Vagina (tissue), 2 donors: ENCODE data around the gene DCUN1D3. TPM values are rescaled to one million over a fixed set of nuclear protein-coding genes. Genes with fewer than 3 reads are reported as not detected.

ENCODE experiments used
- DNase-seq, 2 donors: peaks; one replicate each; pipeline ENCODE4 v3.0.0-alpha.2; 2017; ENCODE audit errors: extremely low spot score in 2 of 2
- H3K27ac ChIP-seq: fragments of 200-600 bp; sonication (generic); one replicate; pipeline ENCODE4 v1.5.1; 2019
- H3K27me3 ChIP-seq: fragments of 200-600 bp; sonication (generic); one replicate; pipeline ENCODE4 v1.5.1; 2019
- H3K36me3 ChIP-seq, 2 donors: fragments of 200-600 bp; sonication (generic); one replicate each; pipeline ENCODE4 v1.5.1; 2017 to 2019
- H3K4me1 ChIP-seq: fragments of 200-600 bp; sonication (generic); one replicate; pipeline ENCODE4 v1.5.1; 2019
- H3K4me3 ChIP-seq, 2 donors: fragments of 200-600 bp; sonication (generic); 1 replicate in 1 of 2; 2 replicates in 1 of 2; pipeline ENCODE4 v1.5.1; 2016 to 2019
- H3K9me3 ChIP-seq: fragments of 200-600 bp; sonication (generic); one replicate; pipeline ENCODE4 v1.5.1; 2019
- CTCF ChIP-seq, 3 experiments: fragments of 450-650 bp in 2 of 3; fragments of 200-600 bp in 1 of 3; sonication (generic) in 1 of 3; IDR thresholded peaks; one replicate each; pipeline ENCODE4 v1.5.1; 2017 to 2019; ENCODE audit warnings: antibody characterized with exemption in 3 of 3, mild to moderate bottlenecking in 2 of 3, moderate library complexity in 2 of 3
- POLR2A ChIP-seq, 2 donors: fragments of 450-650 bp; IDR thresholded peaks; one replicate each; pipeline ENCODE4 v1.6.1; 2017; ENCODE audit warnings: antibody characterized with exemption in 2 of 2, mild to moderate bottlenecking in 2 of 2, moderate library complexity in 2 of 2
- POLR2AphosphoS5 ChIP-seq, 2 donors: sonication (generic); formaldehyde crosslinking; IDR thresholded peaks; one replicate each; pipeline ENCODE4 v1.9.0; 2017; ENCODE audit warnings: antibody characterized with exemption in 2 of 2, mild to moderate bottlenecking in 2 of 2, low read depth in 1 of 2; ENCODE audit not compliant: insufficient read depth in 1 of 2
- intact Hi-C: fragments of 100-400 bp; cut with DNase I; formaldehyde crosslinking; loops from one replicate; pipeline ENCODE4 v1.15.1; 2023
- total RNA-seq: library from RNA; depleted of rRNA; stranded (reverse); fragments of >200 nt; gene quantifications from one replicate; pipeline ENCODE4 v1.2.3, GENCODE V29; 2016

Gene DCUN1D3
- total RNA-seq, 1 donor from 2014 or later = 19.2 TPM

- Histone ChIP-seq H3K27ac (no peak overlapping the region), H3K4me3 (no peak overlapping the region), H3K9me3 (no peaks in the 10 kb centered on the region), H3K27me3 (no peaks in the 10 kb centered on the region), H3K4me1 (no peaks in the 10 kb centered on the region), H3K36me3 (peaks cover 0 to 12% of the 10 kb centered on the region in 2 donors)
- intact Hi-C loops = no loop called here
- no peak for TF ChIP-seq CTCF (IDR thresholded peaks at IDR 0.05)
- TF ChIP-seq POLR2A (IDR thresholded peaks at IDR 0.05) = no peak
- no peak for TF ChIP-seq POLR2AphosphoS5 (IDR thresholded peaks at IDR 0.05; ENCODE audit: insufficient read depth in 1 of 2, low read depth in 1 of 2)
- no peak for DNase-seq
These were observed 78.5 kb downstream of the DCUN1D3 start for GRCh38 chr16:20821682-20822081.

- no peaks in the 10 kb centered on the region for H3K27me3 ChIP-seq
- H3K9me3 ChIP-seq = no peaks in the 10 kb centered on the region
- H3K4me3 ChIP-seq = no peak overlapping the region
- no peaks in the 10 kb centered on the region for H3K4me1 ChIP-seq
- H3K36me3 ChIP-seq = peaks cover 0 to 4% of the 10 kb centered on the region in 2 donors
- no peak for DNase-seq
- H3K27ac ChIP-seq = no peak overlapping the region
- TF ChIP-seq POLR2A (IDR thresholded peaks at IDR 0.05) = no peak
- no peak for TF ChIP-seq POLR2AphosphoS5 (IDR thresholded peaks at IDR 0.05; ENCODE audit: insufficient read depth in 1 of 2, low read depth in 1 of 2)
- no peak for TF ChIP-seq CTCF (IDR thresholded peaks at IDR 0.05)
- intact Hi-C loops = no loop called here
These were observed 81.1 kb downstream of the DCUN1D3 start for GRCh38 chr16:20818929-20819585.

DNA sequence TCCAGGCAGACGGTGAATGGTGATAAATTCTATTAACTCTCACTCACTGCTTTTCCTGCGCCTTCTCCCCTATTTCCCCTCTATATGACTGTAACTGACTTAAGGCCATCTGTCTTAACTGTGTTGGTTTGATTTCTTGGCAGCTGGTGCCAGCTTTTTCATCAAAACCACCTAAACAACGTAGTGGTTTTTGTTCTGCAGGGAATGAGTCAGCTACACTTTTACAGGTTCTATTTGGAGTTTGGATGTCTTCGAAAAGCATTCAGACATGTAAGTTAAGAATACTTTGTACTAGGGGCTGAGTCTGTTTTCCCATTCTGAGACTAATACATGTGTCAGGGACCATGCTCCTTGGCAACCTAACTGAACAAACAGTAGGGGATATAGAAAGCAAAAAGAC, 85.4 kb downstream of the DCUN1D3 start:
- Histone ChIP-seq H3K36me3 (no peaks in the 10 kb centered on the region), H3K4me3 (no peak overlapping the region), H3K9me3 (no peaks in the 10 kb centered on the region), H3K27ac (no peak overlapping the region), H3K4me1 (no peaks in the 10 kb centered on the region), H3K27me3 (no peaks in the 10 kb centered on the region)
- intact Hi-C loops = no loop called here
- TF ChIP-seq CTCF (IDR thresholded peaks at IDR 0.05) (no peak), POLR2AphosphoS5 (IDR thresholded peaks at IDR 0.05; ENCODE audit: insufficient read depth in 1 of 2, low read depth in 1 of 2) (no peak), POLR2A (IDR thresholded peaks at IDR 0.05) (no peak)
- DNase-seq = no peak

GRCh38 chr16:20812510-20812909, 87.6 kb downstream of the DCUN1D3 start:
- no peaks in the 10 kb centered on the region for H3K36me3 ChIP-seq
- intact Hi-C loops = no loop called here
- no peaks in the 10 kb centered on the region for H3K9me3 ChIP-seq
- no peak overlapping the region for H3K27ac ChIP-seq
- H3K4me1 ChIP-seq = peaks cover 4% of the 10 kb centered on the region
- no peak overlapping the region for H3K4me3 ChIP-seq
- no peaks in the 10 kb centered on the region for H3K27me3 ChIP-seq
- no peak for TF ChIP-seq CTCF (IDR thresholded peaks at IDR 0.05)
- TF ChIP-seq POLR2AphosphoS5 (IDR thresholded peaks at IDR 0.05; ENCODE audit: insufficient read depth in 1 of 2, low read depth in 1 of 2) = no peak
- no peak for TF ChIP-seq POLR2A (IDR thresholded peaks at IDR 0.05)
- no peak for DNase-seq

DNA sequence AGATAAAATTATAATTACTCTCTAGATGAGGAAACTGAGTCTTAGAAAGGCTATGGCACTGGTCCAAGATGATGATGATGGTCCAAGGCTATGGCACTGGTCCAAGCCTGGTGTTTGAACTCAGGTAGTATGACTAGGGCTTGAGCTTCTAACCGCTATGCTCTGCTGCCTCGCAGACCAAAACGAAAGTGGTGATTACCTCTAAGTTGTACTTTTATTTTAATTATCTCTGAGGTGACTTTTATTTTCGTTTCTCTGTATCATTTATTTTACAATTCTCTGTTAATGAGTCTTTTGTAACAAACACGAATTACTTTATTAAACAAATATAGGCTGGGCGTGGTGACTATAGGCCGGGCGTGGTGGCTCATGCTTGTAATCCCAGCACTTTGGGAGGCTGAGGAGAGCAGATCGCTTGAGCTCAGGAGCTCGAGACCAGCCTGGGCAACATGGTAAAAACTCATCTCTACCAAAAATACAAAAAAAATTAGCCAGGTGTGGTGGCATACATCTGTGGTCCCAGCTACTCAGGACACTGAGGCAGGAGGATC, 88.2 kb downstream of the DCUN1D3 start:
- Histone ChIP-seq H3K27me3 (no peaks in the 10 kb centered on the region), H3K4me3 (no peak overlapping the region), H3K4me1 (peaks cover 9% of the 10 kb centered on the region), H3K9me3 (no peaks in the 10 kb centered on the region), H3K36me3 (no peaks in the 10 kb centered on the region), H3K27ac (no peak overlapping the region)
- TF ChIP-seq CTCF (IDR thresholded peaks at IDR 0.05) = no peak
- TF ChIP-seq POLR2A (IDR thresholded peaks at IDR 0.05) = no peak
- no peak for TF ChIP-seq POLR2AphosphoS5 (IDR thresholded peaks at IDR 0.05; ENCODE audit: insufficient read depth in 1 of 2, low read depth in 1 of 2)
- intact Hi-C loops = no loop called here
- DNase-seq = no peak
